Limb (tissue), 2 donors: Measurements from ENCODE around the gene HNRNPA1L2.
"Not testable (repeated sequence)": the region's sequence is repeated elsewhere in the genome, so short reads cannot be mapped to it uniquely, and the experiment has no call there.

ENCODE experiments used
- DNase-seq, 2 donors: peaks; one replicate each; pipeline ENCODE4 v3.0.0-alpha.2; 2016; ENCODE audit errors: extremely low spot score in 2 of 2

The HNRNPA1L2 gene

GRCh38 chr13:52642131-52642530 is at the start of gene HNRNPA1L2:
HNRNPA1L2 (plus strand) TSS chr13:52642431; CDS start chr13:52642493, 62 bp downstream.
- DNase-seq = no peak

GRCh38 chr13:52593175-52593574 is 49.1 kb upstream of the HNRNPA1L2 start:
- not testable (repeated sequence) for DNase-seq

GRCh38 chr13:52593812-52594211 is 48.4 kb upstream of the HNRNPA1L2 start:
- not testable (repeated sequence) for DNase-seq

- not testable (repeated sequence) for DNase-seq
Observed at GRCh38 chr13:52594295-52594694, 47.9 kb upstream of the HNRNPA1L2 start.

GRCh38 chr13:52597676-52598075 is 44.6 kb upstream of the HNRNPA1L2 start:
- DNase-seq = no peak

- peak in 1 of 2 donors; percentile 31 for DNase-seq
Observed at GRCh38 chr13:52599037-52599847, 43.0 kb upstream of the HNRNPA1L2 start.

- DNase-seq = peak in 1 of 2 donors; percentile 69
Observed at GRCh38 chr13:52599848-52600603, 42.2 kb upstream of the HNRNPA1L2 start.

GRCh38 chr13:52600666-52601065 is 41.6 kb upstream of the HNRNPA1L2 start:
- DNase-seq = no peak

- DNase-seq = not testable (repeated sequence)
Observed at GRCh38 chr13:52603316-52603715, 38.9 kb upstream of the HNRNPA1L2 start.

GRCh38 chr13:52606126-52606525 is 36.1 kb upstream of the HNRNPA1L2 start:
- DNase-seq = not testable (repeated sequence)

- DNase-seq = not testable (repeated sequence)
Observed at GRCh38 chr13:52606795-52607194, 35.4 kb upstream of the HNRNPA1L2 start.

GRCh38 chr13:52608184-52608583 is 34.0 kb upstream of the HNRNPA1L2 start:
- DNase-seq = not testable (repeated sequence)

- DNase-seq = peak in 1 of 2 donors; percentile 15
Observed at GRCh38 chr13:52609013-52609606, 33.1 kb upstream of the HNRNPA1L2 start.

GRCh38 chr13:52610158-52610557 is 32.1 kb upstream of the HNRNPA1L2 start:
- not testable (repeated sequence) for DNase-seq

GRCh38 chr13:52615134-52615801 is 27.0 kb upstream of the HNRNPA1L2 start:
- DNase-seq = no peak

- no peak for DNase-seq
Observed at GRCh38 chr13:52615812-52616211, 26.4 kb upstream of the HNRNPA1L2 start.

- peak; percentile 84 to 89 for DNase-seq
Observed at GRCh38 chr13:52617070-52618060, 24.9 kb upstream of the HNRNPA1L2 start.

GRCh38 chr13:52631083-52631690 is 11.0 kb upstream of the HNRNPA1L2 start:
- DNase-seq = not testable (repeated sequence)

- DNase-seq = no peak
Observed at GRCh38 chr13:52638666-52639328, 3.4 kb upstream of the HNRNPA1L2 start.
